DMS153 treated with DMSO at 0.1 percent for 48 hours (cell line): ENCODE results near the gene NEK6.
A peak's percentile ranks its signal among the peaks of the same experiment; 100 is the strongest.

Experiments used
- DNase-seq: peaks from one replicate; lab custom pipeline; 2025; ENCODE audit not compliant: unreplicated experiment; lab: John Stamatoyannopoulos, UW

Gene NEK6

GRCh38 chr9:124340219-124341069, 82.7 kb downstream of the NEK6 start:
- no peak for DNase-seq

DNA sequence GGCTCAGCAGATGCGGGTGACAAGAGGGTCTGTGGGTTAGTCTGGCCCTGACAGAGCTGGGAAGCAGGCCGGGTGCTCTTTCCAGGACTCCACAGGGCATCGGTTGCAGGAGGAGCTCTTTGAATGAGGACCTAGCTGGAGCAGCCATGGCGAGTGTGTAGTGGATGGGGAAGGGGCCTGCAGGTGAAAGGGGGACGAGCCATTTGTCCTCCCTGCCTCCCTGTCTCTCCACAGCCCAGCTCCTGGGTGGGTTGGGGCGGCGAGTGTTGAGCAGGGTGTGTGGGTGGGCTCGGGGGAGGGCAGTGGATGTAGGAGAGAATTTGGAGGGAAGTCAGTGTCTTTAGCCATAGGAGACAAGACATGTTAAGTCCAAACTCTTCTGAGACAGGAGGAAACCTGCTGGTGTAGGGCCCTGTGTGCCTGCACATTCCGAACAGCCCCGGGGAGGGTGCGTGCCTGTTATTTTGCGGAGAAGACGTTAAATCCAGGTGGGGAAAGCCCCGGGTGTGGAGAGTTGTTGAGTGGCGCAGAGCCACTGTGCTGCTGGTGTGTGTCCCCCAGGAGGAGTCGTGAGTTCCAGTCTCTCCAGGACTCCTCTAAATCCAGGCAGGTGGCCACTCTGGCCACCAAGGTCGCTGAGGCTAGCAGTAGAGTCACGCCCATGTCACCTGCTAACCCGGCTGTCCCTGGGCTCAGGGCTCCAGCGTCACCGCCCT, 83.9 kb downstream of the NEK6 start:
- DNase-seq: no peak

- no peak for DNase-seq
Measured at GRCh38 chr9:124342402-124342775, 84.6 kb downstream of the NEK6 start.

DNA sequence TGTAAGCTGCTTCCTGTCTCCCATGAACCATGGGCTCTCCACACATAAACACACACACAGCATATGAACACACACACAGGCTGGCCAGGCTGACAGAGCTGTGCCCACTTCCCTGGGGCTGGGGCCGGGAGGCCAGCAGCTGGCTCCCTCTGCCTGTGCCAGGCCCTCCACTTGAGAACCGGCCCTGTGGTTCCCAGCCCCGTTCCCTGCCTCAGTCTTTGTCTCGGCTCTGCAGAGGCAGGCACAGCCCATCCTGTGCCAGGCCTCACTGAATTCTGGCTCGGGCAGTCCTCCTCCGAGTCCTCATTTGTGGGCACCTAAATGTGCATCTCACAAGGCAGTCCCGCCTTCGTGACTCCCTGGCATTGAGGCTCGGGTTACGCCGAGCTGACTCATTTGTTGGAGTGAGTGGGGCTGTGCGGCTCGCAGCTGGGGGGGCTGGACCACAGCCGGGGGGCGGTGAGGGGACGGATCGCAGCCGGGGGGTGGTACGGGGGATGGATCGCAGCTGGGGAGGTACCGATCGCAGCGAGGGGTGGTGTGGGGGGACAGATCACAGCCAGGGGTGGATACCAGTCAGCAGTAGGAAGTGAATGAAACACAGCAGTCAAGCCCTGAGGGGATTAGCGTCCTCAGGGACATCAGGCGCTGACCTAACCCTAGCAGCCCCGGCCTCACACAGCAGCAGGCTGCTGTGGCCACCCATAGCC, 85.2 kb downstream of the NEK6 start:
- peak; percentile 65 for DNase-seq

DNA sequence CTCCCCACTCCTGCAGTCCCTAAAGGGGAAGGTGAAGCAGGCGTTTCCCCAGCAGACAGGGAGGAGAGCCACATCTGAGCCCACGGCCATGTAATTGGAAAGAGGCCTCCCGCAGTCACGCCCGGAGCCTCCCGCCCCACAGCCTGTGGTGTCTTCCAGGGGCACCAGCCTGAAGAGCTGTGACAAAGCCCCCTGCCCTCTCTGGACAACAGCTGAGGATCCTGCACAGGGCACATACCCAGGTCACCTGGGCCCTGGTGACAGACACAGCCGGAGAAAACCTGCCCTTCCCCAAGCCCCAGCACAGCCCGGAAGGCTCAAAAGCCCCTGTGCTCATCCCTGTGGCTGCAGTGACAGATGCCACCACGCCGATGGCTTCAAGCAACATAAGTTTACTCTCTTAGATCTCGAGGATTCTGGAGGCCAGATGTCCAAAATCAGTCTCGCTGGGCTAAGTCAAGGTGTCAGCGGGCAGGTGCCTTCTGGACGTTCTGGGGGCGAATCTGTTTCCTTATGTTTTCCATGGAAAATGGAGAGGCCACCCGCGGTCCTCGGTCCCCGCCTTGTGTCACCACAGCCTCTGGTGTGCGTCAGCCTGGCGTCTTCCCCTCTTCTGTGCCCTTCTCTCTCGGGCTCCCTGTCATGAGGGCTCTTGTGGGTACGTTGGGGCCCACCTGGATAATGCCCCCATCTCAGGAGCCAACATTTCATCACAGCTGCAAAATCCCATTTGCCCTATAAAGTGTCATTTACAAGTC, 86.0 kb downstream of the NEK6 start:
- DNase-seq: no peak

- DNase-seq: no peak
Measured at GRCh38 chr9:124344291-124345050, 86.7 kb downstream of the NEK6 start.

GRCh38 chr9:124345063-124345462, 87.3 kb downstream of the NEK6 start:
- DNase-seq: no peak

GRCh38 chr9:124345751-124346281, 88.1 kb downstream of the NEK6 start:
- no peak for DNase-seq

GRCh38 chr9:124346347-124347163, 88.8 kb downstream of the NEK6 start:
- no peak for DNase-seq

GRCh38 chr9:124347206-124347967, 89.6 kb downstream of the NEK6 start:
- DNase-seq: no peak

DNA sequence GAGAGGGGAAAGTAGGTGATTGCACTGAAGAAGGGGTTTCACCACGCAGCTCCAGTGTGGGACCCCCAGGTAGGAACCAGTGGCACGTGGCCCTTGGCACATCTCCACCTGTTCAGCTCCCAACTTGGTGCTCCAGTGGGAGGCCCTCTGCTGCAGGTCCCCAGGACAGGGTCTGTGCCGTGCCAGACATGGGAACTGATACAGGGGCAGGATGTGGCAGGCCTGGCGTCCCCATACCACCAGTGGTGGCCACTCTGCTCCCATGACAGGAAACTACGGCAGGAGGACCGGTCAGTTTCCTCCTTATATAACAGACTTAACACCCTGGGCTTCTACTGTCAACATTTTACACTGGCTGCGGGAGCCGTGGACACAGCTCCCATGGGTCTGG, 90.2 kb downstream of the NEK6 start:
- DNase-seq: no peak

DNA sequence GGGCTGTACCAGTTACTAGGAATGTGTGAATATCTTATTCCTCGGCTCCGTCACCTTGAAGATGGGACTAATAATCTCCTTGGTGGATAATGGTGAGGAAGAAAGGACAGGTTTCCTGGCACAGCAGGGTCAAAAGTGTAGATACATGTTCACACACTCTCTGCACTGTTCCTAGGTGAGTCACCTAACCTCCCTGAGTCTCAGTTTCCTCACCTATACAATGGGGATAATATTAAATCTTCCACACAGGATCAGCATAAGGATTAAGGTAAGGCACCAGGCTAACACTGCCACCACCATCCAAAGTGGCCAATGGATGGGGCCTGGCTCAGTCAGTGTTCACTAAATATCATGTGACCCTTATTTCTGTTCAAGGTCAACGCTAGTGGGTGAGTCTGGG, 90.6 kb downstream of the NEK6 start:
- no peak for DNase-seq

- DNase-seq: no peak
Measured at GRCh38 chr9:124348831-124349230, 91.1 kb downstream of the NEK6 start.

- no peak for DNase-seq
Measured at GRCh38 chr9:124349267-124349666, 91.5 kb downstream of the NEK6 start.

DNA sequence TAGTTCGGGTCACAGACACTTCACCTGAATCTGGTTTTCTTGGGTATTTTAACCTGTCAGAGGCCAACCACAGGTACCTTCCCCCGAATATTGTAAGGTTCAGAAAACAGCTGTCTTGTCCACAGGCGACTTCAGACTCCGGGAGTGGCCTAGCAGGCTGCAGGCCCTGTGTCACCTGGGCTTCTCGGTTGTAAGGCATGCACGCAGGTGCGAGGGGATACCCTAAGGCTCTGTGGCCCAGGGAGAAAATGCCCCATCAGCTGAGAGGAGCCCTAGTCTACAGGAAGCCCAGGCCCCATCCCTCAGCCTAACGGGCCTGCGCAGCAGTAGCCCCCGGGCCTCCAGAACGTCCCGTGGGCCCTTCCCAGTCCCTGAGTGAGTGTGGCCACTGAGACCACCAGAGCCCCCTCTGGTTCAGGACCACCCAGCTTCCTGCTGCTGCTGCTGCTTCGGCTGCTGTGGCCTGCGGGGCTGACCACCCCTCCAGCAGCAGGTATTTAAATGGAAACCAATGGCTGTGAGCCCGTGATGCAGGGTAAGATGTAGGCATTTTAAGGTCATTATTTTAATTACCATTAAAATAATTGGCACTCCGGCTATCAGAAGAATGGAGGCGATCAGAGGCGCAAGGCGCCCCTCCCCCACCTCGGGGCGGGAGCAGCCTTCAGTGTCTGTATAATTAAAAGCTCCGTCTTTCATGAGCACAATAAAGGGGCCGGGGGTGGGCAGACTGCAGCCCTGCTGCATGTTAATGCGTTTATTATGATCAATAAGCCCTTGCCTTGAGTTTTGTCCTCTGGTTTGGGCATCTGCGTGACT, 92.1 kb downstream of the NEK6 start:
- no peak for DNase-seq

DNA sequence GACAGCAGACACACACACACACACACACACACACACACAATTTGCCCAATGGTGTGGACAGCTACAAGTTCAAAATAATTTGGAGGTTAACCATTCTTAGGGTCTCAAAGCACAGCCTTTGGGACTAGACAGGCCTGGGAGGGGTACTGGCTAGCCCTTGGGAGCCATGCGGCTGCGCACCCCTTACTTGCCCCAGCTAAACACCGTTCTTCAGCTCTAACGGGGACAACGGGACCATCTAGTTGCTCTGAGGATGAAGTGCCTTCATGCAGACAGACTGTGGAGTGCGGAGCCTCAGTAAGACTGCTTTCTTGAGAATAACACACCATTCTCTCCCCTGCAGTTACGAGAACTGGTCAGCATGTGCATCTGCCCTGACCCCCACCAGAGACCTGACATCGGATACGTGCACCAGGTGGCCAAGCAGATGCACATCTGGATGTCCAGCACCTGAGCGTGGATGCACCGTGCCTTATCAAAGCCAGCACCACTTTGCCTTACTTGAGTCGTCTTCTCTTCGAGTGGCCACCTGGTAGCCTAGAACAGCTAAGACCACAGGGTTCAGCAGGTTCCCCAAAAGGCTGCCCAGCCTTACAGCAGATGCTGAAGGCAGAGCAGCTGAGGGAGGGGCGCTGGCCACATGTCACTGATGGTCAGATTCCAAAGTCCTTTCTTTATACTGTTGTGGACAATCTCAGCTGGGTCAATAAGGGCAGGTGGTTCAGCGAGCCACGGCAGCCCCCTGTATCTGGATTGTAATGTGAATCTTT, 92.9 kb downstream of the NEK6 start:
- DNase-seq: no peak
